ENCODE data around the gene PFDN6.
"Not testable (repeated sequence)": the region's sequence is repeated elsewhere in the genome, so short reads cannot be mapped to it uniquely, and the experiment has no call there.

The PFDN6 gene

GRCh38 chr6:33288921-33289783, at the start of gene PFDN6, which contains the start of gene WDR46:
Gene PFDN6 (plus strand): TSS chr6:33289601. CDS start chr6:33289857, 256 bp downstream.
Gene WDR46 (minus strand): TSS chr6:33289239. CDS start chr6:33289170, 69 bp downstream.
- peak; percentile 95 for FAIRE-seq
- peak; percentile 82 for DNase-seq (ENCODE audit: insufficient read length, low spot score)

DNA sequence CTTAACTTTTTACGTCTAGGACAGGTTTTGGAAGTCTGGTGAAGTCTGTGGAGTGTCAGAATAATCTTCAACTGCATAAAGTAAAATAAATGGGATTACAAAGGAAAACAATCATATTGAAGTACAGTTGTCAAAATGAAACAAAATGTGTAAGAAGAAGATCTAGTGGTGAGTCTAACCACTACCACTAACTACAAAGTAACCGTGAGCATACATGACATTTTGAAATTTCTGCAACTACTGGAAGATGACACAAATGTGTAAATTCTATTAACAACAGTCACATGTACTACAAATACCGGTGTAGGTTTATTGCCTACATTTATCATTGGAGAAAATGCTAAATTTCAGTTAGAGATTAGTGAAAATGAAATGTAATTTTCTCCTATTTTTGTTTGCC, 47.4 kb upstream of the PFDN6 start:
- FAIRE-seq: no peak
- no peak for DNase-seq (ENCODE audit: insufficient read length, low spot score)

DNA sequence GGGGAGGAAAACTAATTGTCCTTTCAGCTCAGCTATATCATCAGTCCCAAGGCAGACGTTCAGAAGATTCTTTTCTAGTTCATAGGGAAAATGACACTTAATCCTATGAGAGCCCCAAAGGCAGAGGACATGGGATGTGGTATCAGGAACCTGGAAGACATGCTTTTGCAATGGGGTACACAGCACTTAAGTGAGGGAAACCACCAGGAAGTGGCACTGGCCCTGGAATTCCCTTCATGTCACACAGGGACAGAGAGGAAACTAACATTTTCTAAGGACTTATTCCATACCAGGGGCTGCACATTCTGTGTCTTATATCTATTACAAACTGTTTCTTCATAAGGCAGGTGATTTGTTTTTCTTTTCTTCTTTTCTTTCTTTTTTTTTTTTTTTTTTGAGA, 45.9 kb upstream of the PFDN6 start:
- no peak for FAIRE-seq
- no peak for DNase-seq (ENCODE audit: insufficient read length, low spot score)

- FAIRE-seq: peak; percentile 95
- peak; percentile 56 for DNase-seq (ENCODE audit: insufficient read length, low spot score)
Observed at GRCh38 chr6:33247977-33248642, 41.3 kb upstream of the PFDN6 start.

GRCh38 chr6:33248643-33248931, 40.8 kb upstream of the PFDN6 start:
- FAIRE-seq (no peak), DNase-seq (ENCODE audit: insufficient read length, low spot score) (no peak)

- FAIRE-seq (peak; percentile 95), DNase-seq (ENCODE audit: insufficient read length, low spot score) (peak; percentile 76)
Observed at GRCh38 chr6:33248932-33249731, 40.3 kb upstream of the PFDN6 start.

DNA sequence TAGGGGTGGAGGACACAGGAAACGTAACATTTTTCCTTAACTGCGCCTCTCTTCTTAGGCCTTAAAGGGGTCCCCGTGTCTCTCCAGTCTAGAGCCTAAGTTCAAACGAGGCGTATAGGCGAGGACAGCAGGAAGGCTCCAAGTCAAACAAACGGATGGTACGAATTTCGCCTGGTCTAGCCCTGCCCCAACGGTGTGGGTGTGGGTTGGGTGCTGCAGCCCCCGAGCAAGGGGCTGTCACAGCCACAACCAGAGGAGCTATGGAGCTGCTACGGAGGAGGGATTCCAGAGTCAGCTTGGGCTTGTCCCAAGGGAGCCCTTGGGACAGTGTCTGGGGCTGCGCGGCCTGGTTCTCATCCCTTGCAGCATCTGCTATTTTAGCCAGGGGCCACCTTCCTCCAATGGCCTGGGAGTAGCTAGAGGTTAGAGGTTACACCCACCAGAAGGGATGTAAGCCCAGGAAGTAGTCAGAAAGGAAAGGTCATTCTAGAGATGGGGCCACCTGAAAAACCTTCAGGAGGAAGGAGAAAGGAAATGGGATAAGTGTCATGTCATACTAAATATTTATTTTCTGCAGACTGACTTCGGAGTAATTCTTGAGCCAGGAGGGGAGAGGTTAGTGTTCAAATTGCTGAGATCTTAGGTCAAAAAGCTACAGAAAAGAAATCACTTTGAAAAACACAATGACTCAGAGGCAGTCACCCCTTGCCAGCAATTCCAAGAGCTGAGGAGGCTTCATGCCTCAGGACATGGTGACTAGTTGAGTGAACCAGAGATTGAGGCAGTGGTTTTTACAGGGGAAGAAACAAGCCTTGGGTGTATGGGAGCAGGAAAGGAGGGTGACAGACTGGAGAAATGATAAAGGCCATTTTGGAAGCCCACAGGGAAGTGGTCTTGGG, 39.4 kb upstream of the PFDN6 start:
- DNase-seq (ENCODE audit: insufficient read length, low spot score) (no peak), FAIRE-seq (peak; percentile 21)

- DNase-seq (ENCODE audit: insufficient read length, low spot score) (no peak), FAIRE-seq (no peak)
Observed at GRCh38 chr6:33250731-33251130, 38.7 kb upstream of the PFDN6 start.

GRCh38 chr6:33251395-33252012, 37.9 kb upstream of the PFDN6 start:
- no peak for DNase-seq (ENCODE audit: insufficient read length, low spot score)
- FAIRE-seq: no peak

GRCh38 chr6:33252759-33253158, 36.6 kb upstream of the PFDN6 start:
- no peak for FAIRE-seq

DNA sequence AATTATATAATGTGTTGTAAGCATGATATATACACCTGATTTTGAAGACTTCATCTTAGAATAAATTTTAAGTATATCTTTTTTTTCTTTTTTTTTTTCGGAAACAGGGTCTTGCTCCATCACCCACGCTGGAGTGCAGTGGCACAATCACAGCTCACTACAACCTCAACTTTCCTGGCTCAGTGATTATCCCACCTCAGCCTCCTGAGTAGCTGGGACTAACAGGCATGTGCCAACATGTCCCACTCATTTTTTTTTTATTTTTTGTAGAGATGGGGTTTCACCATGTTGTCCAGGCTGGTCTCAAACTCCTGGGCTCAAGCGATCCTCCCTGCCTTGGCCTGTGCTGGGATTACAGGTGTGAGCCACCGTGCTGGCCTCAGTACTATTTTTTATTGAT, 34.8 kb upstream of the PFDN6 start:
- no peak for DNase-seq (ENCODE audit: insufficient read length, low spot score)
- no peak for FAIRE-seq

More at GRCh38 chr6:33252759-33253158, 36.6 kb upstream of the PFDN6 start:
- no peak for DNase-seq (ENCODE audit: insufficient read length, low spot score)

DNA sequence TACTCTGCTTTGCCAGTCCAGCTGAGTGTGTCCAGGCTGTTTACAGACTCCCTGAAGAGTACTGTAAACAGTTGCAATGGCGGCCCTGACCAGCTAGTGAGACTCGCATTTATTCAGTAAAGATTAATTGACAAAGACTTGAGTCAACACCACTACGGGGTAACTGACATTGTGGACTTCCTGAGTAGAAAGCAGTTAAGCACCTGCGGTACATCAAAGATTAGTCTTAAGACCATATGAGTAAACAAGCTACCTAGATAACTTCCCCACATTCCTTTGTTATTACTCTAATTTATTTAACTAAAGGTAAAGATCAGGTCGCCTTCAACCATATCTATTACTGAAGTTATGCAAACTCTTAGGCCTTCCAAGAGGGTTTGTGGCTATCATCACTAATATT, 30.4 kb upstream of the PFDN6 start:
- DNase-seq (ENCODE audit: insufficient read length, low spot score) (no peak), FAIRE-seq (no peak)

DNA sequence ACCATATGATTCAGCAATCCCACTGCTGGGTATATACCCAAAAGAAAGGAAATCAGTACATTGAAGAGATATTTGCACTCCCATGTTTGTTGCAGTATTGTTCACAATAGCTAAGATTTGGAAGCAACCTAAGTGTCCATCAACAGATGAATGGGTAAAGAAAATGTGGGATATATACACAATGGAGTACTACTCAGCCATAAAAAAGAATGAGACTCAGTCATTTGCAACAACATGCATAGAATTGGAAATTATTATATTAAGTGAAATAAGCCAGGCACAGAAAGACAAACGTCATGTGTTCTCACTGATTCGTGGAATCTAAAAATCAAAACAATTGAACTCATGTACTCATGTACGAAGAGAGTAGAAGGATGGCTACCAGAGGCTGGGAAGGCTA, 26.9 kb upstream of the PFDN6 start:
- FAIRE-seq; DNase-seq (ENCODE audit: insufficient read length, low spot score): not testable (repeated sequence)

DNA sequence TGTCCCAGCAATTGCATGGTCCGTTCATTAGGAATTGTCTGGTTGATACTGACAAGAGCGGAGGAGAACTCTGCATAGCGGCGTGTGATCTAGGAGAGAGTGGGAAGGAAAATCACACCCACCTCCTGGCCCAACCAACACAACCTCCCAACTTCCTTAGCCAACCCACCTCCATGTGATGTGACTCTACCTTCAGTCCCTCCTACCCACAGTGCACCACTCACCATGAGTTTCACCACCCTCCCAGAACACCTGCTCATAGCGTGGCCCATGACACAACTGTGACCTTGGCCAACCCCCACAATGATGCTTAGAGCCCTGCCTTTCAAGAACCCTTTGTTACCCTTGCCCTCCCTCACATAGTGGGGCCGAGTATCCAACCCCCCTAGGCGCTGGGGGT, 25.4 kb upstream of the PFDN6 start:
- DNase-seq (ENCODE audit: insufficient read length, low spot score) (no peak), FAIRE-seq (no peak)

- DNase-seq (ENCODE audit: insufficient read length, low spot score) (no peak), FAIRE-seq (no peak)
Observed at GRCh38 chr6:33271117-33271467, 18.3 kb upstream of the PFDN6 start.

DNA sequence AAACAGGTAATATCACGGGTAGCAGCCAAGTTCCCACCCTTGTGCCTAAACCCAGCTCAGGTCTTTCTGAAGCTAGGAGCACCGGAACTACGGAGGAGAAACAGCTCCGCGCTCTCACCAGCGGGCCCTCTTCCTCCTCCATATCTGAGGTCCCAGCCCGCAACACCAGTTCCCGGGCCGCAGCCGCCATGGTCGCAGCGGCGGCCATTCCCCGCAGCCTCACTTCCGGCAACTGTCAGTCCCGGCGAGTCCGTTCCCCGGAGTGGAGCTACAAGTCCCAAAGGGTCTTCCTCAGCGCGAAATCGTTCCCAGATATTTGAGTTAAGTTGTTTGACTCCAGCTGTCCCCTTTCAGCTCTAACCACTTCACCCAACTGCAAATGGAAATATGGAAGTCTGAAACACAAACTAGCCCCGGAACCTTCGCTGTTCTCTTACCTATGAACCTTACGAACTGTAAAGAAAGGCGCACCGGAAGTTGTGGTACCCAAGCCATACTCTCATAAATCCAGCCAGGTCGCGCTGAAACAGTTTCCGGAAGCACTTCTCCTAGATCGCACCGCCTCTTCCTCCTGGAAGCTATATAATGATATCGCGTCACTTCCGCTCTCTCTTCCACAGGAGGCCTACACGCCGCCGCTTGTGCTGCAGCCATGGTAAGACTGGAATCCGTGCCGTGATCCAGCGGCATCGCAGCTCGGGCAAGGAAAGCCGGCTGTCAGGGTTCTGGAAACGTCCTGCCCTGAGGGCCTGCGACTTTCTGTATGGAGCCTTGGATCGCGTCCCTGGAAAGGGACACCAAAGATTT, 17.7 kb upstream of the PFDN6 start, which contains the start of the genes RPS18 and VPS52:
RPS18 (plus strand) TSS at position 608 of the 807 bp plus-strand sequence; CDS start at position 653, 45 bp downstream.
VPS52 (minus strand) TSS at position 409 of the 807 bp plus-strand sequence; CDS start at position 208, 201 bp downstream.
- DNase-seq (ENCODE audit: insufficient read length, low spot score): peak; percentile 73
- peak; percentile 97 for FAIRE-seq

GRCh38 chr6:33272275-33273128, 16.9 kb upstream of the PFDN6 start:
- DNase-seq (ENCODE audit: insufficient read length, low spot score) (no peak), FAIRE-seq (no peak)
